Measurements from ENCODE around the gene SLC25A53. TPM values are rescaled to one million over a fixed set of nuclear protein-coding genes. Genes with fewer than 3 reads are reported as not detected.
A peak's percentile ranks its signal among the peaks of the same experiment; 100 is the strongest.

Gene SLC25A53
- total and polyA plus RNA-seq, 2 donors (not counting 1 experiment from before 2014, with no cell fraction given): 10.3 to 20.7 TPM

- H3K27me3 Mint-ChIP-seq: no peaks in the 10 kb centered on the region
- CTCF ChIA-PET: interaction anchor here (3.1 kb wide), 1 partner anchor 10 kb away, joined by 24 read pairs; no protein-coding TSS in a partner anchor
- ATAC-seq (ENCODE audit: low read depth): no peak
Measured at GRCh38 chrX:104126856-104127255, 30.0 kb downstream of the SLC25A53 start.

More at GRCh38 chrX:104126856-104127255, 30.0 kb downstream of the SLC25A53 start:
- Mint-ChIP-seq H3K4me1 (peaks cover 47% of the 10 kb centered on the region), H3K27ac (peak overlapping the region; percentile 83), H3K4me3 (peak overlapping the region; percentile 61), H3K9me3 (ENCODE audit: insufficient read depth) (no peaks in the 10 kb centered on the region)
- TF ChIP-seq EZH2 (IDR thresholded peaks at IDR 0.05; ENCODE audit: borderline replicate concordance, insufficient read depth, low read depth, low read length, poor library complexity, severe bottlenecking) (no peak), CTCF (IDR thresholded peaks at IDR 0.05) (no peak)
- H3K4me2 ChIP-seq (replicated peaks; ENCODE audit: low read depth, low read length, poor library complexity, severe bottlenecking): peak overlapping the region; percentile 0
- no peak overlapping the region for H3K9ac ChIP-seq (ENCODE audit: low read length)
- no CpG with 5 or more reads among the region's 2 CpGs for WGBS (ENCODE audit: insufficient coverage)
- H3K27me3 ChIP-seq (replicated peaks in 1 of 4; ENCODE audit: control extremely low read depth in 1 of 4, control insufficient read depth in 3 of 4, insufficient read depth in 4 of 4, low read length in 3 of 4): no peaks in the 10 kb centered on the region
- H3K9me3 ChIP-seq (ENCODE audit: control extremely low read depth in 1 of 3, control insufficient read depth in 2 of 3, insufficient read depth in 1 of 3, low read length in 2 of 3): peaks cover 0 to 8% (median 0%) of the 10 kb centered on the region in 3 donors
- peaks cover 36 to 52% of the 10 kb centered on the region in 2 donors for H3K4me1 ChIP-seq (ENCODE audit: control insufficient read depth in 2 of 2, insufficient read depth in 2 of 2, low read length in 2 of 2)
- H3K27ac ChIP-seq (ENCODE audit: low read length in 2 of 2): peak overlapping the region; percentile 38 to 82
- no peak for DNase-seq
- H3K79me2 ChIP-seq (ENCODE audit: control insufficient read depth, insufficient read depth, low read length): no peaks in the 10 kb centered on the region
- no peaks in the 10 kb centered on the region for H4K20me1 ChIP-seq (ENCODE audit: control insufficient read depth, insufficient read depth, low read length, poor library complexity, severe bottlenecking)
- H3K4me3 ChIP-seq (ENCODE audit: control extremely low read depth in 1 of 5, extremely low read depth in 1 of 5, insufficient read depth in 1 of 5, low read depth in 2 of 5, low read length in 4 of 5): no peak overlapping the region
- POLR2A ChIA-PET: no interaction called here
- intact Hi-C loops (cut with micrococcal nuclease): loop anchor here (2.0 kb wide), 1 partner anchor 40 kb away; the partner anchor contains the start of gene FAM199X
- no peak overlapping the region for H2AFZ ChIP-seq (ENCODE audit: insufficient read depth, low read depth, low read length, poor library complexity, severe bottlenecking)
- H3K36me3 ChIP-seq (replicated peaks in 1 of 2; ENCODE audit: control extremely low read depth in 1 of 2, control insufficient read depth in 1 of 2, extremely low read depth in 1 of 2, insufficient read depth in 2 of 2, low read length in 1 of 2): peaks cover 0 to 15% of the 10 kb centered on the region in 2 experiments
